ENCODE measurements around the gene NPHS1. TPM values are rescaled to one million over a fixed set of nuclear protein-coding genes. Genes with fewer than 3 reads are reported as not detected.
A peak's percentile ranks its signal among the peaks of the same experiment; 100 is the strongest.
"Not testable (repeated sequence)": the region's sequence is repeated elsewhere in the genome, so short reads cannot be mapped to it uniquely, and the experiment has no call there.

The NPHS1 gene
- total RNA-seq, 1 experiment from 2014 or later: 0.67 TPM

DNA sequence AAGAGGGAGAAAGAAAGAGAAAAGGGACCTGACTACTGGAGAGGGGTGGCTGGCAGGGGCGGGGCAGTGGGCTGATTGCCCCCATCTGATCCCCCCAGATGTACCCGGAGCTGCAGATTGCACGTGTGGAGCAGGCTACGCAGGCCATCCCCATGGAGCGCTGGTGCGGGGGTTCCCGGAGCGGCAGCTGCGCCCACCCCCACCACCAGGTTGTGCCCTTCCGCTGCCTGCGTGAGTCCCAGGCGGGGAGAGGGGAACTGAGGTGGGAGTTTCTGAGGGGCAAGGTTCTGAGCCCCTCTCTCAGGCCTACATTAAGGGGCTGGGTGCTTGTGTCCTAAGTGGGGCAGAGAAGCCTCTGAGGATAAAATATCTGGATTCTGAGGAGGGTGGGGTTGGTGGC lies 18.5 kb upstream of the NPHS1 start:
- DNase-seq (ENCODE audit: low read depth, low spot score) (no peak), ATAC-seq (no peak)
- no peak for TF ChIP-seq TCF7L2 (IDR thresholded peaks at IDR 0.05; ENCODE audit: low read depth, low read length)
- no peak overlapping the region for H3K27ac ChIP-seq (ENCODE audit: low read length)
- BruUV-seq (replicated peaks): no TSS peak
- H3K36me3 ChIP-seq (ENCODE audit: control insufficient read depth, insufficient read depth, low read length): no peaks in the 10 kb centered on the region
- CTCF ChIA-PET: interaction anchor here (0.6 to 0.9 kb wide), 3 partner anchors 13 to 82 kb away, joined by 3 read pairs; no protein-coding TSS in a partner anchor
- peaks cover 9% of the 10 kb centered on the region for H3K4me1 ChIP-seq (ENCODE audit: control insufficient read depth, insufficient read depth, low read length)
- H3K4me3 ChIP-seq (ENCODE audit: low read depth in 2 of 2, low read length in 2 of 2): no peak overlapping the region
- H3K27me3 ChIP-seq (ENCODE audit: control insufficient read depth, insufficient read depth, low read length): no peaks in the 10 kb centered on the region
- in situ Hi-C loops (cut with HindIII; ENCODE audit: low pct_unique_long_range_greater_than_20kb, low sequenced_read_pairs): no loop called here
- intact Hi-C loops (cut with micrococcal nuclease; ENCODE audit: unreplicated experiment): no loop called here
- POLR2A ChIA-PET: interaction anchor here (0.7 kb wide), 1 partner anchor 63 kb away, joined by 4 read pairs; no protein-coding TSS in a partner anchor
- H3K9me3 ChIP-seq (ENCODE audit: control insufficient read depth, insufficient read depth, low read depth, low read length): no peaks in the 10 kb centered on the region

DNA sequence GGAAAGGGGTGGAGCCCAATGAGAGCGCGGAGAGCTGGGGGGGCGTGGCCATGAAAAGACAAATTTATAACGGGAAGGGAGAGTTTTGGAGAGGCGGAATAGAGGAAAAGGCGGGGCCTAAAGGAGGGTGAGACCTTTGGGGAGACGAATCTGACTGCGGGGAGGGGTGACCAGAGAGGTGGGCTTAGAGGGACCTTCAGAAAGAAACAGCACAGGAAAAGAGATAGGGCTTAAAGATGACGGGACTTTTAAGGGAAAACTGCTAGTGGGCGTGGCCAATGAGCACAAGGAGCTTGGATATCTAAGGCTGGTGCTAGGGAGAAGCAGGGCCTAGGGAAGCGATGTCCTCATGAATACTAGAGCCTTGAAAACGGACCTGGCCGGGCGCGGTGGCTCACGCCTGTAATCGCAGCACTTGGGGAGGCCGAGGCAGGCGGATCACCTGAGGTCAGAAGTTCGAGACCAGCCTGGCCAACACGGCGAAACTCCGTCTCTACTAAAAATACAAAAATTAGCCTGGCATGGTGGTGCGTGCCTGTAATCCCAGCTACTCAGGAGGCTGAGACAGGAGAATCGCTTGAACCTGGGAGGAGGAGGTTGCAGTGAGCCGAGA lies 17.9 kb upstream of the NPHS1 start:
- peak; percentile 7 for ATAC-seq
- intact Hi-C loops (cut with micrococcal nuclease; ENCODE audit: unreplicated experiment); H3K4me1 ChIP-seq (ENCODE audit: control insufficient read depth, insufficient read depth, low read length); H3K36me3 ChIP-seq (ENCODE audit: control insufficient read depth, insufficient read depth, low read length); H3K9me3 ChIP-seq (ENCODE audit: control insufficient read depth, insufficient read depth, low read depth, low read length); DNase-seq (ENCODE audit: low read depth, low spot score); BruUV-seq (replicated peaks); H3K27me3 ChIP-seq (ENCODE audit: control insufficient read depth, insufficient read depth, low read length); in situ Hi-C loops (cut with HindIII; ENCODE audit: low pct_unique_long_range_greater_than_20kb, low sequenced_read_pairs): not testable (repeated sequence)
- CTCF ChIA-PET: interaction anchor here (0.6 to 0.9 kb wide), 5 partner anchors 26 to 357 kb away, joined by 3 to 8 read pairs (median 3); partner anchors contain the start of genes COX6B1 and DMKN
- POLR2A ChIA-PET: interaction anchor here (0.7 kb wide), 1 partner anchor 64 kb away, joined by 4 read pairs; no protein-coding TSS in a partner anchor
- peak overlapping the region; percentile 61 for H3K27ac ChIP-seq (ENCODE audit: low read length)
- H3K4me3 ChIP-seq (ENCODE audit: low read depth in 2 of 2, low read length in 2 of 2): peak overlapping the region; percentile 53 to 89

DNA sequence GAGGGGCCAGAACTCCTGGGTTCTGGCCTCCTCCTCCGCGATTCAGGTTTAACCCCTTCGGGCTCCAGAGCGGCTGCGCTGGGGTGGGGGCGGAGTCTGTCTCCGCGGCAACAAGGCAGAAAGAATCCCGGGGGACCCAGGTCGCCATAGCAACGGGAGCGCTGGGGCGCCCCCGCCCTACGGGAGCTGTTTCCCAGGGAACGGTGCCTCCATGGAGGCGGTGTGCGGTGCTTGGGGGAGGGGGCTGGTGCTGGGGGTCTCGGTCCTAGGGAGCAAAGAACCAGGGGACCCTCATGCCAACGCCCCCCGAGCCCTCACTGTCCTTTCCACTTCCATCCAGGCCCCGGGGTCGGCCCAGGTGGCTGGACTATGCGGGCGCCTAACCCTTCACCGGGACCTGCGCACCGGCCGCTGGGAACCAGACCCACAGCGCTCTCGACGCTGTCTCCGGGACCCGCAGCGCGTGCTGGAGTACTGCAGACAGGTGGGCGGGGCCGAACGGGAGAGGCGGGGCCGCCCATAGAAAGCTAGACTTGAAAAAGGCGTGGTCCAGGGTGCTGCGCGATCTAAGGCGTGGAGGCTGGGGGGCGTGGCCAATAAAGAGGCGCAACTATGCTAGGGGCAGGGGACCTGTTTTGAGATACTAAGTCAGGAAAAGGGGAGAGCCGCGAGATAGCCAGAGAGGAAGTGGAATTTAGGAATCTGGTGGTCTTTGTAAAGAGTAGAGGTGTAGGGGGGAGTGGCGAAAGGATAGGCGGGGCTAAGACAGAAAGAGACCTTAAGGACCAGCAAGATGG lies 17.2 kb upstream of the NPHS1 start:
- CTCF ChIA-PET: interaction anchor here (0.6 to 0.9 kb wide), 6 partner anchors 12 to 356 kb away, joined by 3 to 8 read pairs (median 4); partner anchors contain the start of genes COX6B1 and DMKN
- ATAC-seq: peak; percentile 91
- TF ChIP-seq POLR2AphosphoS5 (IDR thresholded peaks at IDR 0.05; ENCODE audit: low read depth, low read length): no peak; the same call in 1 of the 2 replicates
- no peak for TF ChIP-seq CTCF (IDR thresholded peaks at IDR 0.05)
- no peak for TF ChIP-seq REST (IDR thresholded peaks at IDR 0.05; ENCODE audit: insufficient read depth in 1 of 2, low read depth in 2 of 2, low read length in 1 of 2)
- no peak for TF ChIP-seq SIN3A (IDR thresholded peaks at IDR 0.05; ENCODE audit: borderline replicate concordance, insufficient read depth, low read depth, low read length)
- no peak for TF ChIP-seq TCF7L2 (IDR thresholded peaks at IDR 0.05; ENCODE audit: low read depth, low read length)
- Histone ChIP-seq H3K4me1 (ENCODE audit: control insufficient read depth, insufficient read depth, low read length) (peaks cover 9% of the 10 kb centered on the region), H3K27me3 (ENCODE audit: control insufficient read depth, insufficient read depth, low read length) (no peaks in the 10 kb centered on the region), H3K36me3 (ENCODE audit: control insufficient read depth, insufficient read depth, low read length) (no peaks in the 10 kb centered on the region), H3K9me3 (ENCODE audit: control insufficient read depth, insufficient read depth, low read depth, low read length) (no peaks in the 10 kb centered on the region), H3K4me3 (ENCODE audit: low read depth in 2 of 2, low read length in 2 of 2) (peak overlapping the region; percentile 53 to 89), H3K27ac (ENCODE audit: low read length) (peak overlapping the region; percentile 61)
- in situ Hi-C loops (cut with HindIII; ENCODE audit: low pct_unique_long_range_greater_than_20kb, low sequenced_read_pairs) (no loop called here), intact Hi-C loops (cut with micrococcal nuclease; ENCODE audit: unreplicated experiment) (no loop called here)
- BruUV-seq (replicated peaks): no TSS peak
- POLR2A ChIA-PET: interaction anchor here (0.6 kb wide), 3 partner anchors 107 to 560 kb away, joined by 3 to 5 read pairs (median 4); no protein-coding TSS in a partner anchor
- peak; percentile 93 for DNase-seq (ENCODE audit: low read depth, low spot score)
